Activated naive CD4-positive, alpha-beta T cell treated with Interleukin-2 at 50 U/mL for 16 hours (primary cell): ENCODE data around the gene TELO2.
"Not testable (repeated sequence)": the region's sequence is repeated elsewhere in the genome, so short reads cannot be mapped to it uniquely, and the experiment has no call there.

Experiments
- DNase-seq: peaks from one replicate; pipeline ENCODE4 v3.0.0-alpha.2; 2020

Gene TELO2

DNA sequence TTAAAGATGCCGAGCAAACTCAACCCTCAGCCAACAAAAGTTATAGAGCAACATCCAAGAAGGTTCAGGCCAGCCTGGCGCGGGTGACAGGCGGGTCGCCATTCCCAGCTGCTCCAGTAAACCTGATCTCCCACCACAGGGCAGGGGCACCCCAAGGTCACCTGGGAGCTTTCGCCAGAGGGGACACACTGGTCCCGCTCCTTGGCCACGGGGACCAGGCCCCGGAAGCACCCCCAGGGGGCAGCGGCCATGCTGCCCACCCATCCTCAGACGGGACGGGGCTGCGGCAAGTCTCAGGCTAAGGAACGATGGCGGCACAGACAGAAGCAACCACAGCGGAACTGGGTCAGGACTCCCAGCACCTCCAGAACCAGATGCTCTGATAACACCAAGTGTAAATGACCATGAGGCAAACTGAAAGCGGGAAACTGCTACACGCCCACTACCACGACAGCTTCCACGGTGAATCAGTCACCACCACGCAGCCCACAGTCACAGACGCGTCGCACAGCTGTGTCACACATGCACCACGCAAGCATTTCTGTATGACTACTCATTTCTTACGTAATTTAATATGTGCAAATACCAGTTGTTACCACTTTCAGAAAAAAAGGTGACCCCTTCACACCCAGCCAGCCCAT lies 34.7 kb upstream of the TELO2 start:
- DNase-seq = peak; percentile 50

DNA sequence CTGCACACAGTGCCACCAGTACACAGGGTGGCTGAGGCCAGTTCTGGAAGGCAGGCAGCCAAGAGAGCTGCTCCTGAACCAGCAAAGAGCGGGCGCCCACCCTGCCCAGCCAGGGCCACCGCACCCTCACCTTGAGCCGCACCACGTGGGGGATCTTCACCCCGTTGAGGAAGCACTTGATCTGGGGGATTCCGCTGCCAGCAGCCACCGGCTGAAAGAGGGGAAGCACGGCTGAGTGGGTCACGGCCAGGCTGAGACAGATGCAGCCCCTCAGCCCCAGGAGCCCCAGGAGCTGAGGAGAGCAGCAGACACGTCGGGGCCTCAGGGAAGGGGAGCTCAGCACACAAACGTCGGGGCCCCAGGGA lies 34.2 kb upstream of the TELO2 start:
- DNase-seq = no peak

DNA sequence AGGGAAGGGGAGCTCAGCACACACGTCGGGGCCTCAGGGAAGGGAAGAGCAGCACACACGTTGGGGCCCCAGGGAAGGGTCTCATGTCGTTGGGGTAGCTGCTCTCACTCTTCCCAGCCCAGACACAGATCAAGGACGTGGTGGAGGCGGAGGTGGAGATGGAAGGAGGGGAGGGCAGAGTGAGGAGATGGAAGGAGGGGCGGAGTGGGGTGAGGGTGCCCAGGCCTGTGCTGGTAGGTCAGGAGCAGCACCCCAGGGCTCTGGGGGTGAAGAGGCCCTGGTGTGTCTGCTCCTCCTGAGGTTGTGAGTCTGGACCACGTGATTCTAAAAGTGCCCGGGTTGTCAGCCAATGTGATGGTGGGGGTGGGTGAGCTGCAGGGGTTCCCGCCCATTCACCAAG lies 33.2 kb upstream of the TELO2 start:
- DNase-seq = no peak

DNA sequence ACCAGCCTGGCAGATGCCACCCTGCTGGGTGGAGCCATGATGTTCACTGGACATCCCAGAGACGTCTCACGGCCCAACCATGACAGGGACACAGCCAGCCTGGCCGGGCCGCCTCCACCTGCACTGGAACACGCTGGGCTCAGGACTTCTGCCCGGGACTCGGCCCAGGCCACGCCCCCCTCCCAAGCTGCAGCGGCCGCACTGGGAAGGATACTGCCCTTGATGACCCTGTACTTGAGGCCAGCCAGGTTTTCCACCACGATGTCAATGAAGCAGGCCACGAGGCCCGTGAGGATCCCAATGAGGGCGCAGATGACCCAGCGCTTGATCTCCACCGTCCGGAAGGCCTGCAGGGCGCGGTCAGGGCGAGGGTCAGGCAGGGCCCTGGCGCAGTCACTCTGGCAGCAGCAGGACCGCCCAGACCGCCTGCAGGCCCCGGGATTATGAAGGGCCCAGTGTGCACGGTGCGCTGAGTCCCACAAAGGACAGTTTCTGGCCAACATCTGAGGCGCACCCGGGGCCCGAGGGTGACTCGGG lies 32.5 kb upstream of the TELO2 start:
- DNase-seq = no peak

DNA sequence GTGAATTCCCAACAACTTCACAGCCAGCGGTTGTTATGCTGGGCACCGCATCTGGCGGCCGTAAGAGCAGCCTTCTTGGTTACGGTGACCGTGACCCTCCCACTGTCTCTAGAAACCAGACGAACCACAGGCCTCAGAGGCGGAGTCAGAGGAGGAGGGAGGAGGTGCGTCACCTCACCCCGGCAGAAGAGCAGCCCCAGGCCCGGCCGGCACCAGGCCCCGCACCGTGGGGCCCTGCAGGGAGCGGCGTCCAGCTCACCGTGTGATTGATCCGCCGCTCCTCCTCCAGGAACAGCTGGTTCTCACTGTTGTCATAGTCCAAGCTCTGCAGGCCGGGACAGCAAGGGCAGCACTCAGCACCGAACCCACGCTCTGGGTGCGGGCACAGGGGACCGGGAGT lies 32.0 kb upstream of the TELO2 start:
- DNase-seq = no peak

DNA sequence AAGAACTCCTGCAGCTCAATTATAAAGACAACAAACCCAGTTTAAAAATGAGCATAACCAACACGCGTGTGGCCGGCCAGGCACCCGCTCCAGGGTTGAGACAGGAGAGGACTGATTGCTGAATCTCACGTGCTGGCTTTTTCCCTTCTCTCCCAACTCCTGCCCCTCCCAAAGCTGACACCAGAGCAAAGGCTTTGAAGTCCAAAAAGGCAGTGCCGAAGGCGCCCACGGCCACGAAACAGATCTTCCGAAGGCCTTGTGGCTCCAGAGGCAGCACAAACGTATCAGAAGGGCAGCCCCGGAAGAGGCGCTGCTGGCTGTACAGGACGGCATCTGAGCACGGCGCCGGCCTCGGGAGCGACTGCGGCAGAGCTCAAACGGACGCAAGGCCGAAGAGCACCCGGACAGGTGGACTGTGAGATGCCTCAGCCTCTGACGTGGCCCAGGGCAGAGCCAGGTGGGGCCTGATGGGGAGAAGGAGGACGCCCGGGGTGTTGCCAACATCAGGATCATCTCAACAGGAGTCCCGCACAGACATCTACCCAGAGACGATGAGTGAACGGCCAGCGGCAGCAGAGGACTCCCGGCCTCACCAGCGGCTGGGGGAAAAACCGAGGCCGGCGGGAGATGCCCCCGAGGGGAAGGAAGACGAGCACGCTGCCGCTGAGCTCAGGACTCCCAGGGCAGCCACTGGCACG lies 28.8 kb upstream of the TELO2 start:
- DNase-seq = no peak

DNA sequence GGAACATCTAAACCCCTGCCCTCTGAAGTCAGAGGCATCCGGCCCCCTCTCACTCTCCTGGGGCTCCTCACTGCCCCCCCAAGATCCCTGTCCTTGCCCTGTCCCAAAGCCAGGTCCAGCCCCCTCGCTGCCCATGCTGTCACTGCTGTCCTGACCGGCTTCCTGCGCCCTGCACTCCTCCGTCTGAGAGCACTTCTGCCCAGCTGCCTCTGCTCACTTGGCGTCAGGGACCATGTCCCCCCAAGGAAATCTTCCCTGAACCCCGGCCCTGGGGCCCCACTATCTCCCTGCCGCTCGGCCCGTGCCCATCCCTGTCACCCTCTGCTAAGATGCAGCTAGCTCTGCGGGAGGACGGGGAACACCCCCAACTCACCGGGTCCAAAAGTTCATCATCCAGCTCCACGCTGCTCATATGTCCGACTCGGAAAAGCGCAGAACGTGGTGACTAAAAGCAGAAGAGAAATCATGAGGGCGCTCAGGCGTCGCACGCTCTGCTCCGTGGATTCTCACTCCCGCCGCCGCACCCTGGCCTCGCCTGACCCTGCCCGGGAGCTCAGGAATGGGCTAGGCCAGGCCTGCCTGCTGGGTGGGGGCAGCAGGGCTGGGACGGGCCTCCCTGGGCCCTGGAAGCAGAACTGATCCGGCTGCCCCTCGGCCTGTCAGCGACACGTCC lies 28.1 kb upstream of the TELO2 start:
- DNase-seq = no peak

DNA sequence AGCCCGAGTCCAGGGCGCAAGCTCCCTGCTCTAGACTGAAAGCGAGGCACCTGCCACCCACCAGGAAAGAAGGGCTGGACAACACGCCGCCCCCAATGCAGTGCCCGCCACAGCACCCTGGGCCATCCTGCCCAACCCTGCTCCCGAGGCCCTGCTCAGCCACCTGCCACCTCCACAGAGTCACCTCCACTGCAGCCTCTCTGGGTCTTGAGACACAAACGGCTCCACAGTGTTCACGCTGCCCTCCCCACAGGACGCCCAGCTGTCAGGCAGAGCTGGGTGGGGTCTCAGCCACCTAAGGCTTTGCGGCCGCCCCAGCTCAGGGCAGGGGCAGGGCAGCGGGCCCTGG lies 27.6 kb upstream of the TELO2 start:
- no peak for DNase-seq

DNA sequence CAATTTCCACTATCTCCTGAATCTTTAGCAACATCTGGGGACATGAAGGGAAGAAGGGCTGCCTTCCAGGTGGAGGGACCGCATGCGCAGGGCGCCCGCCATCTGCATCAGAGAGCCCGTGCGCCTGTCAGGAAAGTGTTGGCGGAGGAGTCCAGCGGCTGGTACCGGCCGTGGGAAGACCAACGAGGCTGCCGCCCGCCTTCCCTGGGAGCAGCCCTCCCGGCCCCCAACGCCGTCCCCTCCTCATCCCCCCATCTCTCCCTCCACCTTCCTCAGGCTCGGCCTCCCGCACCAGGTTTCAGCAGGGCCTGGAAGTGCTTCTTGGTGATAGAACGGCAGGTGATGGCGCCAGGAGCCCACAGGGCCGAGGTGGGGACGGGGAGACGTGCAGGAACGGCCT lies 27.1 kb upstream of the TELO2 start:
- no peak for DNase-seq

DNA sequence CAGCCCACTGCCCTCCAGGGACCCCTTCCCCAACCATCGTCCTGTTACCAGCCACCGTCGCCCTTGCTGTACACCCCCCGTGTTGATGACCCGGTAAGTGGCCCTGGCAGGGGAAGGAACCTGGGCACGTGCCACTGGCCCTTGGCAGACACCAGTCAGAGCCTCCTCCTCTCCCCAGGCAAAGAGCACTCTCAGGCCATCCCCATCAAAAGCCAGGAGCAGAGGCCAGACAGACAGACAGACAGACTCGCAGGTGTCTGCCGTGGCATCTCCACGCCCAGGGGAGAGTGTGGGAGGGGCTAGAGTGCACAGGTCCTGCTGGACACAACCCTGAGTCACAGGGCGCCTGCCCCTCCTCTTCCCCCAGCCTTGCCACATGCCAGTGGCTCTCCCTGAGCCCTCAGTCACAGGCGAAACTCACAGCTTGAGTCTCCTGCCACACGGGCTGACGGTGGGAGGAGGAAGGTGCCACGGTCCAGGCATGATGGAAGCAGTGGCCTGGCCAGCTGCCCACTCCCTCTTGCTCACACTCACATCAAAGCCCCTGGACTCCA lies 26.1 kb upstream of the TELO2 start:
- DNase-seq = no peak

DNA sequence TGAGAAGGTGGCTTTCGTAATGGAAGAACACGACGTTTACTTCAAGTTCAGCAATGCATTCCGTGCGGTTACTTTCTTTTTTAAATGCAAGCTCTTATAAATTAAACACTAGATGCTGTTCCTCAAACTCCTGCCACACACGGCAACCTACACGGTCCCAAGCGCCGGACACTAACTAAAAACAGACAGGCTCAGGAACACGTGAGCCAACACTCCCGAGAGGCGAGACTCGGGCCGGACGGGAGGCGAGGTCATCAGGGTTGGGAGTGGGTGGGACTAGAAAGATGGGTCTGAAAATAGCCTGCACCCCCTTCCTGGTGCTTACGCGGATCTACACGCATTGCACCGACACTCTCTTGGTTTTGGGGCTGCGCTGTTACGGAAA lies 24.7 kb upstream of the TELO2 start:
- no peak for DNase-seq

DNA sequence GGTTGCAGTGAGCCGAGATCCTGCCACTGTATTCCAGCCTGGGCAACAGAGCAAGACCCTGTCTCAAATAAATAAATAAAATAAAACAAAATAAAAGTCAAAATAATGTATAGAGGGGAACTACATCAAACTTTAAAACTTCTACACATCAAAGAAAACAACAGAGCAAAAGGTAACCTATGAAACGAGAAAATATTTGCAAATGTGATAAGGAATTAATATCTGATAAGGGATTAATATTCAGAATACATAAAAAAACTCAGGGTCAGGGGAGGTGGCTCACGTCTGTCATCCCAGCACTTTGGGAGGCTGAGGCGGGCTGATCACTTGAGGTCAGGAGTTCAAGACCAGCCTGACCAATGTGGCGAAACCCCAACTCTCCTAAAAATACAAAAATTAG lies 24.0 kb upstream of the TELO2 start:
- not testable (repeated sequence) for DNase-seq

DNA sequence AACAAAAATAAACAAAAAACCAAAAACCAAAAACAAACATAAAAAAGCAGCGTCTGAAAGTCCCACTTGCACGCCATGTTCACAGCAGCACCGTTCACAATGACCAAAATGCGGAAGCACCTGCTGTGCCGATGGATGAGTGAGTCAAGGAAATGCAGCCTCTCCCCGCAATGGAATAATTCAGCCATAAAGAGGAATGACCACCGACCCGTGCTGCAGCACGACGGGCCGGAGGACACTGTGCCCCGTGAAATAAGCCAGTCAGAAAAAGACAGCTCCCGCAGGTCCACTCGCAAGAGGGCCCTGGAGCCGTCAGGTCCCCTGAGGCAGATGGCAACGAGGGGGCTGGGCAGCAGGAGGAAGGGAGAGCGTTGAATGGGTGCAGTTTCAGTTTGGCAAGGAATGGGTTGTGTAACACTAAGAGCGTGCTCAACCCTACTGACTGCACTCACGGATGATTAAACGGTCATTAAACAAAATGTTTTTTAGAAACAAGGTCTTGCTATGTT lies 23.4 kb upstream of the TELO2 start:
- no peak for DNase-seq

DNA sequence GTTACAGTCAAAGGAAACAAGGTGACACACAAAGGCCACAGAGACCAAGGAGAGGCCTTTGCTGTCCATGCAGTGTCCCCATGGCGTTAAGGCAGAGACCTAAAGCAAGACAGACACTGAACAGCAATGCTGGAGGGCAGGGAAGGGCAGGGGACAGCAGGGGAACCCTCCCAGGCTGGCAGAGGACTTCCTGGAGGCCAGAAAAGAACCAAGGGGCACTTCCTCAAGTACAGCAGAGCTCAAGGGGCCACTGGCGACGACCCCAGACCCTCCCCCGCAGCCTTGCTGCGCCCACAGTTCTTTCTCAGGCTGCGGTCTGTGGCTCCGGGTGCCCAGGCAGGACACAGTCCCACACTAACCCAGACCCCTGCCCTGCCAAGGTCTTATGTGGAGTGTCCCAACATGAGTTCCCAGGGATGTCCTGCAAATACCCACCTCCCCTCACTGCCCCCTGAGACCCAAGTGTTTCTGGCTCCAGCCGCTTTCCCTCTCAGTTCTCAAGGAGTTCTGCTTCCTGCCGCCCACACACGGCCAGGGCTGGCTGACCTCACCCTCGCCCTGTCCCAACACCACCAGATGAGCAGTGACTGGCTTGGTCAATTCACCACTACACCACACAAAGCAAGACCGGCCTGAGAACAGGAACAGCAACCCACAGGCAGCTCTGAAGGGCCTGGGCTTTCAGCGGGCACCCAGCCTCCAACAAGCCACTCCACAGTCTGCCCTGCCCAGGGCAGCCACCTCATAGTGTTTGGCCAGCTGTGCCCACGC lies 22.5 kb upstream of the TELO2 start:
- no peak for DNase-seq

DNA sequence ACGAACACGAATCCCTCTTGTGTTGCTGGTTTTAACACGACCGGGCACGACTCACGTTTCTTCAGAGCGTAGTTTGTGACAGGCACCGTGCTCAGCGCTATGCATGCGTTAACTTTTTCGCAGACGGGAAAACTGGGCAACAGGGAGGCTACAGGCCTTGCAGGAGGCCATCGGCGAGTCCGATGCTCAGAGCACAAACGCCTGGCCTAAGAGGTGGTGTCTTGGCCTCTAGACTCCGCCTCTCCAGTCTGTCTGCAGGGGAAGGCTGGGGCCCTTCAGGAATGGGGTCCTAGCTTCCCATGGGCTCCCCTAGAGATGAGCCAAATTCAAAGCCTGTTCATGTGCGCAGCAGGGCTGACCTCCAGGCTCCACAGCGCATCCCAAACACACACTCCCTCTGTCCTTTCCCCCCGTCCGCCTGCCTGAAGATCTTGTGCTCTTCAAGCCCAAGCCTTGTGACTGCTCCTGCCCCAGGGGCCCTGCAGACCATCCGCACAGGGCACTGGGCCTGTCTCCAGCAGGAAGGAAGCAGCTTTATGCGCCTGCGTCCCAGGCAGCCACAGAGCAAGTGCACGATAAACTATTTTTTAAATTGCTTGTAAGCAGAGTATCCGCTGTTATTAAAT lies 21.5 kb upstream of the TELO2 start:
- no peak for DNase-seq

DNA sequence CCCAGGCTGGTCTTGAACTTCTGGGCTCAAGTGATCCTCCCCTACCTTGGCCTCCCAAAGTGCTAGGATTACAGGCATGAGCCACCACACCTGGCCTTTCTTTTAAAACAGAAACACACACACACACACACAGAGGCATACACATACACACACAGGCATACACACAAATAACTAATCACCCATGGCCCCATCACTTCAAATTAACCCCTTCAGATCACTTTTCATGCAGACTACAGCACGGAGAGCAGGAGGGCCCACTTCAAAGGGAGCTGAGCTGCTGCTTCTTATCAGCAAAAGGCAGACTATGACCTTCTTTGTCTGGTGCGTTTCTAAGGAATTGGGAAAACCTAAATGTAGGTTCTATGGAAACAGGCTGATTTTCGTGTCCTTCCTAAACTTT lies 20.2 kb upstream of the TELO2 start:
- no peak for DNase-seq

DNA sequence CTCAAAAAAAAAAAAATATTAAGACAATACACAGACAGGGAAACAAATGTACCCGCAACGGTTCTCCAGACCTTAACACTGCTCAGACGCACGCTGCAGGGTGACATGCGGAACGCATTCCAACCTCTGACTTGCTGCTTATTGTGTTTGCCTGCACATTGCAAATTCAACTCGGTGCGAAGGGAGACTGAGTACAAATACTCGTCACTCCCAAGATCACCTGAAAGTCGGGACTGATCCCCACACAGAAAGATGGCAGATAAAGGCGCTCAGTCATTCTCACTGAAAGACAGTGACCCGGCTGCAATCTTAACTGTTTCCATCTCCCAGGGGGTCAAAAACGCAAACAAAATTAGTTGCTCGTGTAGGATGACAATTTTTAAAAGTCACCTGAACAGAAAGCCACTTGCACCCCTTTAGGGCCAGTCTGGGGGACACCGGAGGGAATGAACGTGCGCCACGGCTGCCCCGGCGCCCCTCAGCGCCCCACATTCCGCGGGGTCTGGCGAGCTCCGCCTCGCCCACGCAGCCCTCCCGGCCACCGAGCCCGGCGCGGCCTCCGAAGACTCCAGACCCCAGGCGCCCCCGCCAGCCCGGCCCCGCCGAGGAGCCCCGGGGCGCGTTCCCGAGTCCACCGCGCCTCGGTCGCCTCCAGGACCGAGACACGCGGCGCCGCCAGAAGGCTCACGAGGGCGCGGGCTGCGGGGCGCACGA lies 18.9 kb upstream of the TELO2 start:
- no peak for DNase-seq

DNA sequence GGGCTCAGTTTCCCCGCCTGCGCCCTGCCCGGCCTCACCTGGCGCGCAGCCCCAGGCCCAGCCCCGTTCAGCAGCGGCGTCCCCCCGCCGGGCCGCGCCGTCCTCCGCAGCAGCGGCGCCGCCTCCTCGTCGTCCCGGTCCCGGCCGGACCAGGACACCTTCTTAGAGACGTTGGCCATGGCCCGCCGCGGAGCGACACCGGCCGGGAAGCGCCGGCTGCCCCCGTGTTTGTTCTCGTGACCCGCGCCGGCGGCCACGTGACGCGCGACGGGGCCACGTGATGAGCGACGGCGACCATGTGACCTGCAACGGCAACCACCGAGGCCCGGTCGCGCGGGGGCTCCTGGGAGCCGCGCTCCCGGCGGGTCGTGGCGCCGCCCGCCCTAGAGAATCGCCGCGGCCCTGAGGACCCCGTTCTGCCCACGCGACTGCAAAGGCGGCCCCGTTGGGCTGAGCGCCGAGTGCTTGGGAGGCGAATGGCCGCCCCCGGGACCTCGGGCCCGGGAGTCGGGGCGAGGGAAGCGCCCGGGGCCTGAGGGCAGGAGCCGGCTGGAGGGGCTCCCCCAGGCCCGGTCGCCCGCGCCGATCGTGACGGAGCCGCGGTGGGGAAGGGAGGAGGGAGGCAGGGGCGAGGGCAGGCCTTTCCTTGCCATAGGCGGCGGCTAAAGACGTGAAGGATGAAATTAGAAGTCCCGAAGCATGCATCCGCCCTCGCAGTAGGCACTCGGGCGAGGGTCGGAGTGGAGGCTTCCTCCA lies 18.2 kb upstream of the TELO2 start, which contains the start of gene CLCN7:
Gene CLCN7 (minus strand): TSS at position 233 of the 756 bp plus-strand sequence. CDS start 54 bp downstream, at position 179.
- DNase-seq = peak; percentile 89

DNA sequence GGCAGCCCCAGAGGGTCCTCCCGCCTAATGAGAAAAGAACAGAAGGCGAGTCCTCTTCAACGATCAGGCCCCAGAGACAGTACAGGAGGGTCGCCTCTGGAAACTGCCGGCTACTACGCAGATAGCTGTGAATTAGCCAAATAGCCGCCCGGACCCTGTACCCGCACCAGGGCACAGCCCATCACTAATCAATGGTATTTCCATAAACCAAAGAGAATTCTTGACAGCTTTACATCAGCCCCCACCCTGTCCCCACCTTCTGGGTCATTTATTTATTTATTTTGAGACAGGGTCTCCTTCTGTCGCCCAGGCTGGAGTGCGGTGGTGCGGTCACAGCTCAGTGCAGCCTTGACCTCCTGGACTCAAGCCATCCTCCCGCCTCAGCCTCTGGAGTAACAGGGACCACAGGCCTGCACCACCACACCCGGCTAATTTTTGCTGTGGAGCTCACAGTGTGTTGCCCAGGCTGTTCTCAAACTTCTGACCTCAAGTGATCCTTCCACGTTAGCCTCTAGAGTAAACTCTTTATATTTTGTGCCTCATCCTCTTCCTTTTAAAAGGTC lies 17.5 kb upstream of the TELO2 start:
- no peak for DNase-seq

DNA sequence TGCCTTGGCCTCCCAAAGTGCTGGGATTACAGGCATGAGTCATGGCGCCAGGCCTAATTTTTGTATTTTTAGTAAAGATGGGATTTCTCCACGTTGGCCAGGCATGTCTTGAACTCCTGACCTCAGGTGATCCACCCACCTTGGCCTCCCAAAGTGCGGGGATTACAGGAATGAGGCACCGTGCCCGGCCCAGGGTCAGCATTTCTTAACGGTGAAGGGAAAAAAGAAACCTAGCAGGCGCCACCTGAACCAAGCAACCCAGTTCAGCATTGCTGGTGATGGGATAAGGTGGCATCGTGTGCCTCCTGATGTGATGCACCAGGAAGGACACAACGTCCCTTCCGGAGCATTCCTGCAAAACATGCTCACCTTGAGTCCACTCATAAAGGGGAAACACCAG lies 16.1 kb upstream of the TELO2 start:
- DNase-seq = no peak

DNA sequence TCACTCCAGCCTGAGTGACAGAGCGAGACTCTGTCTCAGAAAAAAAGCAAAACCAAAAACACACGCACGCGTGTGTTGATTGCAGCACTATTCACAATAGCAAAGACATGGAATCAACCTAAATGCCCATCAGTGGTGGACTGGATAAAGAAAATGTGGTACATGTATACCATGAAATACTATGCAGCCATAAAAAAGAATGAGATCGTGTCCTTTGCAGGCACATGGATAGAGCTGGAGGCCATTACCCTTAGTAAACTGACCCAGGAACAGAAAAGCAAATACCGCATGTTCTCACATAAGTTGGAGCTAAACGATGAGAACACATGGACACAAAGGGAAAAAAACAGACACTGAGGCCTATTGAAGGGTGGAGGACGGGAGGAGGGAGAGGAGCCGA lies 14.2 kb upstream of the TELO2 start:
- DNase-seq = not testable (repeated sequence)
